Stimulated activated naive B cell treated with anti-CD40 and anti-IgM and Interleukin-4, amounts not matched to agents 10 μg/mL and 1 μg/mL and 100 μg/mL, for 72 hours (primary cell): ENCODE data around the gene ITPA.
A peak's percentile ranks its signal among the peaks of the same experiment; 100 is the strongest.

Experiments
- ATAC-seq, 2 donors: fragments of 150-1000 bp; cut with Tn5 transposase; replicated peaks; 2 replicates each; pipeline ENCODE4 v1.10.0; 2021; ENCODE audit warnings: moderate library complexity in 1 of 2
- DNase-seq: peaks from one replicate; pipeline ENCODE4 v3.0.0; 2021
- H3K27ac Mint-ChIP-seq: one replicate; pipeline ENCODE4 v1.8.0; 2022; ENCODE audit warnings: mild to moderate bottlenecking, mixed read lengths
- H3K27me3 Mint-ChIP-seq, 2 donors: one replicate each; pipeline ENCODE4 v1.8.0; 2022; ENCODE audit warnings: mixed read lengths in 2 of 2
- H3K36me3 Mint-ChIP-seq, 2 donors: one replicate each; pipeline ENCODE4 v1.8.0; 2022; ENCODE audit warnings: mixed read lengths in 2 of 2, mild to moderate bottlenecking in 1 of 2
- H3K4me1 Mint-ChIP-seq, 2 donors: one replicate each; pipeline ENCODE4 v1.8.0; 2022; ENCODE audit warnings: mixed read lengths in 2 of 2, mild to moderate bottlenecking in 1 of 2
- H3K4me3 Mint-ChIP-seq, 2 donors: one replicate each; pipeline ENCODE4 v1.8.0; 2022; ENCODE audit warnings: mild to moderate bottlenecking in 2 of 2, mixed read lengths in 2 of 2, moderate library complexity in 1 of 2
- H3K9me3 Mint-ChIP-seq, 2 donors: one replicate each; pipeline ENCODE4 v1.8.0; 2022; ENCODE audit warnings: mixed read lengths in 2 of 2, mild to moderate bottlenecking in 1 of 2

Gene ITPA

GRCh38 chr20:3168079-3168828 lies 41.0 kb upstream of the ITPA start:
- ATAC-seq (no peak), DNase-seq (no peak)
- Mint-ChIP-seq H3K9me3 (no peaks in the 10 kb centered on the region), H3K4me3 (peak overlapping the region; percentile 3 to 23), H3K4me1 (peaks cover 8 to 22% of the 10 kb centered on the region in 2 donors), H3K27me3 (peaks cover 46 to 72% of the 10 kb centered on the region in 2 donors), H3K27ac (no peak overlapping the region), H3K36me3 (no peaks in the 10 kb centered on the region)

- ATAC-seq = no peak
- peak overlapping the region in 1 of 2 donors; percentile 23 for H3K4me3 Mint-ChIP-seq
- peaks cover 8 to 28% of the 10 kb centered on the region in 2 donors for H3K4me1 Mint-ChIP-seq
- H3K27ac Mint-ChIP-seq = no peak overlapping the region
- H3K36me3 Mint-ChIP-seq = no peaks in the 10 kb centered on the region
- H3K27me3 Mint-ChIP-seq = peaks cover 47 to 72% of the 10 kb centered on the region in 2 donors
- no peaks in the 10 kb centered on the region for H3K9me3 Mint-ChIP-seq
- no peak for DNase-seq
Observed at GRCh38 chr20:3168829-3169590, 40.3 kb upstream of the ITPA start.

- H3K4me3 Mint-ChIP-seq = no peak overlapping the region
- H3K27me3 Mint-ChIP-seq = peaks cover 53 to 68% of the 10 kb centered on the region in 2 donors
- H3K9me3 Mint-ChIP-seq = no peaks in the 10 kb centered on the region
- DNase-seq = no peak
- H3K36me3 Mint-ChIP-seq = peaks cover 0 to 4% of the 10 kb centered on the region in 2 donors
- H3K27ac Mint-ChIP-seq = no peak overlapping the region
- H3K4me1 Mint-ChIP-seq = peaks cover 12 to 30% of the 10 kb centered on the region in 2 donors
- no peak for ATAC-seq
Observed at GRCh38 chr20:3171391-3172125, 37.7 kb upstream of the ITPA start.

GRCh38 chr20:3172126-3172932 lies 37.0 kb upstream of the ITPA start:
- H3K27ac Mint-ChIP-seq = peak overlapping the region; percentile 38
- peaks cover 12 to 30% of the 10 kb centered on the region in 2 donors for H3K4me1 Mint-ChIP-seq
- peaks cover 50 to 60% of the 10 kb centered on the region in 2 donors for H3K27me3 Mint-ChIP-seq
- DNase-seq (no peak), ATAC-seq (no peak)
- H3K36me3 Mint-ChIP-seq = peaks cover 0 to 4% of the 10 kb centered on the region in 2 donors
- peak overlapping the region; percentile 80 to 83 for H3K4me3 Mint-ChIP-seq
- no peaks in the 10 kb centered on the region for H3K9me3 Mint-ChIP-seq

GRCh38 chr20:3172933-3173609 lies 36.2 kb upstream of the ITPA start, which contains the start of gene LZTS3:
TSS of gene LZTS3 (minus strand) at chr20:3173549. CDS start at chr20:3167163, 6,386 bp downstream.
- Mint-ChIP-seq H3K9me3 (no peaks in the 10 kb centered on the region), H3K4me1 (peaks cover 13 to 30% of the 10 kb centered on the region in 2 donors), H3K4me3 (peak within 1 kb of the TSS; percentile 89 to 92), H3K27ac (peak within 1 kb of the TSS; percentile 86), H3K36me3 (peaks cover 2 to 6% of the 10 kb centered on the region in 2 donors), H3K27me3 (peaks cover 47 to 55% of the 10 kb centered on the region in 2 donors)
- DNase-seq = peak; percentile 52
- peak; percentile 74 to 82 for ATAC-seq

- peak; percentile 92 to 95 for ATAC-seq
- DNase-seq = peak; percentile 71
- peaks cover 41 to 48% of the 10 kb centered on the region in 2 donors for H3K27me3 Mint-ChIP-seq
- H3K4me3 Mint-ChIP-seq = peak overlapping the region; percentile 89 to 92
- no peaks in the 10 kb centered on the region for H3K9me3 Mint-ChIP-seq
- peak overlapping the region; percentile 86 for H3K27ac Mint-ChIP-seq
- peaks cover 4 to 8% of the 10 kb centered on the region in 2 donors for H3K36me3 Mint-ChIP-seq
- peaks cover 9 to 23% of the 10 kb centered on the region in 2 donors for H3K4me1 Mint-ChIP-seq
Observed at GRCh38 chr20:3173610-3174441, 35.5 kb upstream of the ITPA start.

- Mint-ChIP-seq H3K36me3 (peaks cover 4 to 8% of the 10 kb centered on the region in 2 donors), H3K9me3 (no peaks in the 10 kb centered on the region), H3K4me1 (peaks cover 9 to 23% of the 10 kb centered on the region in 2 donors), H3K27me3 (peaks cover 35 to 40% of the 10 kb centered on the region in 2 donors), H3K27ac (no peak overlapping the region), H3K4me3 (peak overlapping the region; percentile 89 to 92)
- DNase-seq (no peak), ATAC-seq (no peak)
Observed at GRCh38 chr20:3174442-3175261, 34.6 kb upstream of the ITPA start.

- no peak overlapping the region for H3K27ac Mint-ChIP-seq
Observed at GRCh38 chr20:3175270-3175669, 34.0 kb upstream of the ITPA start.

GRCh38 chr20:3177746-3178485 lies 31.4 kb upstream of the ITPA start:
- peaks cover 6 to 15% of the 10 kb centered on the region in 2 donors for H3K4me1 Mint-ChIP-seq
- H3K27ac Mint-ChIP-seq = no peak overlapping the region
- H3K9me3 Mint-ChIP-seq = no peaks in the 10 kb centered on the region
- ATAC-seq (no peak), DNase-seq (no peak)
- peaks cover 5 to 12% of the 10 kb centered on the region in 2 donors for H3K36me3 Mint-ChIP-seq
- no peak overlapping the region for H3K4me3 Mint-ChIP-seq
- peaks cover 19% of the 10 kb centered on the region in 2 donors for H3K27me3 Mint-ChIP-seq

More at GRCh38 chr20:3175270-3175669, 34.0 kb upstream of the ITPA start:
- Mint-ChIP-seq H3K27me3 (peaks cover 31 to 35% of the 10 kb centered on the region in 2 donors), H3K9me3 (no peaks in the 10 kb centered on the region), H3K4me1 (peaks cover 9 to 23% of the 10 kb centered on the region in 2 donors), H3K36me3 (peaks cover 4 to 11% of the 10 kb centered on the region in 2 donors), H3K4me3 (no peak overlapping the region)
- no peak for ATAC-seq
- no peak for DNase-seq

GRCh38 chr20:3180319-3180718 lies 29.0 kb upstream of the ITPA start:
- ATAC-seq (no peak), DNase-seq (no peak)
- H3K36me3 Mint-ChIP-seq = peaks cover 9 to 11% of the 10 kb centered on the region in 2 donors
- H3K27me3 Mint-ChIP-seq = peaks cover 3 to 4% of the 10 kb centered on the region in 2 donors
- H3K27ac Mint-ChIP-seq = no peak overlapping the region
- no peaks in the 10 kb centered on the region for H3K9me3 Mint-ChIP-seq
- peaks cover 0 to 2% of the 10 kb centered on the region in 2 donors for H3K4me1 Mint-ChIP-seq
- H3K4me3 Mint-ChIP-seq = no peak overlapping the region

GRCh38 chr20:3181270-3181669 lies 28.0 kb upstream of the ITPA start:
- ATAC-seq (no peak), DNase-seq (no peak)
- H3K27me3 Mint-ChIP-seq = no peaks in the 10 kb centered on the region
- H3K36me3 Mint-ChIP-seq = peaks cover 8 to 9% of the 10 kb centered on the region in 2 donors
- H3K27ac Mint-ChIP-seq = no peak overlapping the region
- H3K4me1 Mint-ChIP-seq = peaks cover 0 to 2% of the 10 kb centered on the region in 2 donors
- H3K9me3 Mint-ChIP-seq = no peaks in the 10 kb centered on the region
- H3K4me3 Mint-ChIP-seq = no peak overlapping the region
